Body of pancreas (tissue), 4 donors: ENCODE results near the gene XRCC5.

Source experiments
- POLR2A ChIP-seq, 3 donors: fragments of 450-650 bp; IDR thresholded peaks; one replicate each; pipeline ENCODE4 v1.6.1; 2016; ENCODE audit warnings: antibody characterized with exemption in 3 of 3, mild to moderate bottlenecking in 2 of 3
- TF ChIP-seq, protein P1 (sequence below), 7 experiments: fragments of 450-650 bp in 4 of 7; fragments of 200-600 bp in 3 of 7; sonication (generic) in 3 of 7; IDR thresholded peaks; one replicate each; pipeline ENCODE4 v1.5.1; 2016 to 2019; ENCODE audit warnings: antibody characterized with exemption in 7 of 7

DNA sequence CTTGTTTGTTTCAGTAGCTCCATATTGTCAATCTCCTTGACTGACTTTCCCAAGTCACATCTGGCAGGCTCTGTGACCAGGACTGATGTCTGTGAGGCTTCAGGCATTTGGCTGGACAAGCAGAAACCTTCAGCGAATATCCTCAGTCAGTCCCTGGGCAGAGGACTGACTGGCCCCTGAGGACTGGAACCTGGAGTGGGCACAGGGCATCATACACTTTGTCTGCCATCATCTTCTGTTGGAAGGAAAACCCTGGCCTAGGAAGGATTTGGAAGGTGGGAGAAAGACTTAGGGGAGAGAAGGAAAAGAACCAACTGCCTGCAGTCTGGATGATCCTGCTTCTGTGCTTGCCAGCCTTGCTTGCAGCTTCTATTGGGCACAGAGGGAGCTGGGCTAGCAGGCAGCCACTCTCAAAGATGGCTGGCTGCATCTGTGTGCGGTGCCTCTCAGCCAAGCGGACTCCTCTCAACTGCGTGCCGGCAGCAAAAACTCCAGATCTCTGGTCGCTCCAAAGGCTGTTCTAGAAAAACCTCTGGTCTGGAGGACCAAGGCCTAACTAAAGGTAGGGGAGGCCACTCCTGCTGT lies 136.3 kb downstream of the XRCC5 start:
- TF ChIP-seq, protein P1, sequence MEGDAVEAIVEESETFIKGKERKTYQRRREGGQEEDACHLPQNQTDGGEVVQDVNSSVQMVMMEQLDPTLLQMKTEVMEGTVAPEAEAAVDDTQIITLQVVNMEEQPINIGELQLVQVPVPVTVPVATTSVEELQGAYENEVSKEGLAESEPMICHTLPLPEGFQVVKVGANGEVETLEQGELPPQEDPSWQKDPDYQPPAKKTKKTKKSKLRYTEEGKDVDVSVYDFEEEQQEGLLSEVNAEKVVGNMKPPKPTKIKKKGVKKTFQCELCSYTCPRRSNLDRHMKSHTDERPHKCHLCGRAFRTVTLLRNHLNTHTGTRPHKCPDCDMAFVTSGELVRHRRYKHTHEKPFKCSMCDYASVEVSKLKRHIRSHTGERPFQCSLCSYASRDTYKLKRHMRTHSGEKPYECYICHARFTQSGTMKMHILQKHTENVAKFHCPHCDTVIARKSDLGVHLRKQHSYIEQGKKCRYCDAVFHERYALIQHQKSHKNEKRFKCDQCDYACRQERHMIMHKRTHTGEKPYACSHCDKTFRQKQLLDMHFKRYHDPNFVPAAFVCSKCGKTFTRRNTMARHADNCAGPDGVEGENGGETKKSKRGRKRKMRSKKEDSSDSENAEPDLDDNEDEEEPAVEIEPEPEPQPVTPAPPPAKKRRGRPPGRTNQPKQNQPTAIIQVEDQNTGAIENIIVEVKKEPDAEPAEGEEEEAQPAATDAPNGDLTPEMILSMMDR (IDR thresholded peaks at IDR 0.05): no peak
- TF ChIP-seq POLR2A (IDR thresholded peaks at IDR 0.05): no peak
